Measurements from ENCODE around the gene ERAL1. TPM values are rescaled to one million over a fixed set of nuclear protein-coding genes. Genes with fewer than 3 reads are reported as not detected.

ERAL1 gene
- total RNA-seq, 1 donor from 2014 or later, result 25.8 TPM

DNA sequence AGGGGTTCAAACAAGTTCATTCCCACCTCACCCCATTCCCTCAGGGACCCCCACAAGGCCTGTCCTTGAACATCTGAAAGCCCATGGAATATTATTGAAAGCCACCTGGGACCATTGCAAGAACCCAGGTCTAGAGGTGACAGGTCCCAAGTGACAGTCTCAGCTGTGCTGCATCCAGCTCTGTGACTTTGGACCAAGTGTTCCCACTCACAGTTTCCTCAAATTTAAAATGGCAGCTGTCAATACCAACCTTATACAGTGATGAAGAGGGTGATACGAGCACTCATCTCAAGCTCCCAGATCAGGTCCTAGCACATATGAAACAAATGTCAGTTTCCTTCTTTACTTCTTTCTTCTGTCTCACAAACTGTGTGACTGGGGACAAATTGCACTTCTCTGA lies 9.1 kb downstream of the ERAL1 start:
- no peak overlapping the region for H3K27ac ChIP-seq
- no peak overlapping the region for H3K4me2 ChIP-seq
- H3K9ac ChIP-seq, result no peak overlapping the region
- no peaks in the 10 kb centered on the region for H3K4me1 ChIP-seq
- no peaks in the 10 kb centered on the region for H4K20me1 ChIP-seq (ENCODE audit: low read depth)
- Mint-ChIP-seq H3K27ac (no peak overlapping the region), H3K36me3 (peaks cover 7% of the 10 kb centered on the region), H3K9me3 (no peaks in the 10 kb centered on the region), H3K4me1 (no peaks in the 10 kb centered on the region), H3K27me3 (ENCODE audit: insufficient read depth, low read depth) (peaks cover 5% of the 10 kb centered on the region), H3K4me3 (no peak overlapping the region)
- no peaks in the 10 kb centered on the region for H3K9me3 ChIP-seq (ENCODE audit: low read depth)
- H3K79me2 ChIP-seq (ENCODE audit: low read depth), result no peaks in the 10 kb centered on the region
- H3K36me3 ChIP-seq, result no peaks in the 10 kb centered on the region
- TF ChIP-seq CTCF (IDR thresholded peaks at IDR 0.05), result no peak
- TF ChIP-seq EZH2phosphoT487 (IDR thresholded peaks at IDR 0.05), result no peak
- TF ChIP-seq EZH2 (IDR thresholded peaks at IDR 0.05), result no peak
- H2AFZ ChIP-seq (replicated peaks), result no peak overlapping the region
- DNase-seq (ENCODE audit: low spot score), result no peak
- H3F3A ChIP-seq (ENCODE audit: low read depth), result no peaks in the 10 kb centered on the region
- no peak overlapping the region for H3K4me3 ChIP-seq
- H3K27me3 ChIP-seq, result no peaks in the 10 kb centered on the region

- H3K27ac Mint-ChIP-seq, result peak overlapping the region; percentile 60
- no peak overlapping the region for H3K27ac ChIP-seq
- H3K4me1 ChIP-seq, result no peaks in the 10 kb centered on the region
- TF ChIP-seq EZH2 (IDR thresholded peaks at IDR 0.05), result no peak
- TF ChIP-seq EZH2phosphoT487 (IDR thresholded peaks at IDR 0.05), result no peak
- no peak for TF ChIP-seq CTCF (IDR thresholded peaks at IDR 0.05)
- no peak overlapping the region for H3K4me3 ChIP-seq
- peaks cover 5% of the 10 kb centered on the region for H3K27me3 Mint-ChIP-seq (ENCODE audit: insufficient read depth, low read depth)
- H3K79me2 ChIP-seq (ENCODE audit: low read depth), result no peaks in the 10 kb centered on the region
- no peaks in the 10 kb centered on the region for H3K9me3 Mint-ChIP-seq
- no peaks in the 10 kb centered on the region for H3K36me3 ChIP-seq
- H3K9me3 ChIP-seq (ENCODE audit: low read depth), result no peaks in the 10 kb centered on the region
- no peaks in the 10 kb centered on the region for H3K4me1 Mint-ChIP-seq
- H3F3A ChIP-seq (ENCODE audit: low read depth), result no peaks in the 10 kb centered on the region
- H2AFZ ChIP-seq (replicated peaks), result peak overlapping the region; percentile 34
- H3K4me3 Mint-ChIP-seq, result no peak overlapping the region
- H3K27me3 ChIP-seq, result no peaks in the 10 kb centered on the region
- no peak overlapping the region for H3K9ac ChIP-seq
- no peak overlapping the region for H3K4me2 ChIP-seq
- H4K20me1 ChIP-seq (ENCODE audit: low read depth), result no peaks in the 10 kb centered on the region
- DNase-seq (ENCODE audit: low spot score), result no peak
- peaks cover 3% of the 10 kb centered on the region for H3K36me3 Mint-ChIP-seq
These were observed 10.4 kb downstream of the ERAL1 start for GRCh38 chr17:28864991-28865849.

- Histone ChIP-seq H3F3A (ENCODE audit: low read depth) (no peaks in the 10 kb centered on the region), H2AFZ (replicated peaks) (no peak overlapping the region), H3K27ac (no peak overlapping the region), H3K4me3 (no peak overlapping the region), H3K36me3 (no peaks in the 10 kb centered on the region), H3K9ac (no peak overlapping the region), H3K79me2 (ENCODE audit: low read depth) (no peaks in the 10 kb centered on the region), H3K9me3 (ENCODE audit: low read depth) (no peaks in the 10 kb centered on the region), H3K4me1 (no peaks in the 10 kb centered on the region), H3K4me2 (no peak overlapping the region), H3K27me3 (no peaks in the 10 kb centered on the region), H4K20me1 (ENCODE audit: low read depth) (no peaks in the 10 kb centered on the region)
- H3K4me1 Mint-ChIP-seq, result no peaks in the 10 kb centered on the region
- DNase-seq (ENCODE audit: low spot score), result no peak
- peaks cover 3% of the 10 kb centered on the region for H3K36me3 Mint-ChIP-seq
- peak overlapping the region; percentile 36 for H3K27ac Mint-ChIP-seq
- peaks cover 7% of the 10 kb centered on the region for H3K27me3 Mint-ChIP-seq (ENCODE audit: insufficient read depth, low read depth)
- H3K4me3 Mint-ChIP-seq, result no peak overlapping the region
- TF ChIP-seq EZH2phosphoT487 (IDR thresholded peaks at IDR 0.05), result no peak
- no peak for TF ChIP-seq CTCF (IDR thresholded peaks at IDR 0.05)
- no peak for TF ChIP-seq EZH2 (IDR thresholded peaks at IDR 0.05)
- no peaks in the 10 kb centered on the region for H3K9me3 Mint-ChIP-seq
These were observed 11.3 kb downstream of the ERAL1 start for GRCh38 chr17:28865946-28866752.

Measured in neural progenitor cell (in vitro differentiated cells).